Stimulated activated CD4-positive, alpha-beta T cell treated with anti-CD3 and anti-CD28 coated beads, TNF-alpha, amount 100 ng/mL, for 4 hours (primary cell): ENCODE measurements around the gene SFTPA2.
"Not testable (repeated sequence)": the region's sequence is repeated elsewhere in the genome, so short reads cannot be mapped to it uniquely, and the experiment has no call there.

Source experiments
- DNase-seq, 3 experiments: peaks; one replicate each; pipeline ENCODE4 v3.0.0-alpha.2; 2020; ENCODE audit warnings: low read depth in 3 of 3

Gene SFTPA2

DNA sequence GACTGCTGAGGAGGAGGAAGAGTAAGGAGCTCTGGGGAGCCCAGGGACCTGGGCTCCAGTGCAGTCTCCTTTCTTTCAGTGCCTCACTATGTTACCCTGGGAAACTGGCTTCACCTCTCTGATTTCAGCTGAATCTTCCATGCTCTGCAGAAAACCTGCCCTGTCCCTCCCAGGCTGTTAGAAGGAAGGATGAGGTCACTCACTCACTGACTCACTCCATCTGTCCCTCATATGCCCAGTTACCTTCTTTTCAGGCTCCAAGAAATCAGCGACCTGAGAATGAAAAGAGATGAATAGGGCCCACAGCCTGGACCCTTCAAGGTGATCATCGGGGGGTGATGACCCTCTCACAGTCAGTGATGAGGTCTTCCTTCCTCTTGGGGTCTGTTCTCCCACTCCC lies 481 bp downstream of the SFTPA2 start:
- DNase-seq = no peak

DNA sequence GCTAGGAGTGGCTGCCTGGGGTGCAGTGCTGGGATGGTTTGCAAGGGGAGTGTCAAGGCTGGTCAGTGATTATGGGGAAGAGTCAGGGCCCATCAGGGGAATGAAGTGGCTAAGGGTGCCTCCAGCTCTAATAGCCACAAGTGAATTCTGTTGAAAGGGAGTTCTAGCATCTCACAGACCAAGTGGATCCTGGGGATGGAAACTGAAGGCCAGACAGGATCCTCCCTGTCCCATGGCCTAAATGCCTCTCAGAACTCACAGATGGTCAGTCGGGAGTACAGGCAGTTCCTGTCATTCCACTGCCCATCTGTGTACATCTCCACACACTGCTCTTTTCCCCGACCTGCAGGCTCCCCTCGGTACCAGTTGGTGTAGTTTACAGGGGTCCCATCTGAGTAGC lies 3.2 kb downstream of the SFTPA2 start:
- DNase-seq = not testable (repeated sequence)

DNA sequence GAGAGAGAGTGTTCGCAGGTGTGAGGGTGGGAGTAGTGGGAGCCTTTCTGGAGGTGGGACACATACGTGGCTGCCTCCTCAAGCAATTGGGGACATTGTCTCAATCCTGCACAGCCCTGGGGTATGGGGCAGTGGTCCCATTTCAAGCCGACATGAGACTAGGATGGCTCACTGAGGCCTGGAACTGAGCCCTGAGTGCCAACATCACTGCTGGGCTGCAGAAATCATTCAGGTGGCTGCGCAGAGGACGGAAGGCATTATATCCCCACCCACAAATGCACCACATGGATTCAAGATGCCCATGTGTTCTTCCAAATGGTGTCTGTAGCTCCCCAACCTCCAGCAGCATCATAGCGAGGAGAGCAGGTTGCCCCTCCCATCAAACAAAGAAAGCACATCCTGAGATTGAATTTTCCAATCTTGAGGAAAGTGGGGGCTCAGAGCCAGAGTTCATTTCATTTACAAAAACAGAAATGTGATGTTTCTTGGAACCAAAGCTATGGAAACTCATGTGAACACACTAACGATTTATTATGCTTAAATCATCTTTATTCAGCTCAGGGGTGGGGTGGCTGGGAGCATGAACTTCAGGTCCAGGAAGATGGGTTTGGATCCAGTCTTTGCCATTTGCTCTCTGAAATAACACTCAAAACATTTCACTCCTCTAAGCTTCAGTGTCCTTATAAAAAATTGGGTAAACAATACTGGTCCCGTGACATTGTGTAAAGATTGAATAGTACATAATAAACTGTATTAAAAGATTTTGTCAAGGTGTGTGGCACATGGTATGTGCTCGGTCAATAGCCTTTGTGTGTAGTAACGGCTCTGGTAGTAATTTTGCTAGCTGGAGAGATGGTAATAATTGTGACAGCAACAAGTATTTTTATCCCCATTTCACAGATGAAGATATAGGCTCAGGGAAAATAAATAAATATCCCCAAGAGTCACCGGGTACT lies 4.6 kb downstream of the SFTPA2 start:
- DNase-seq = no peak

DNA sequence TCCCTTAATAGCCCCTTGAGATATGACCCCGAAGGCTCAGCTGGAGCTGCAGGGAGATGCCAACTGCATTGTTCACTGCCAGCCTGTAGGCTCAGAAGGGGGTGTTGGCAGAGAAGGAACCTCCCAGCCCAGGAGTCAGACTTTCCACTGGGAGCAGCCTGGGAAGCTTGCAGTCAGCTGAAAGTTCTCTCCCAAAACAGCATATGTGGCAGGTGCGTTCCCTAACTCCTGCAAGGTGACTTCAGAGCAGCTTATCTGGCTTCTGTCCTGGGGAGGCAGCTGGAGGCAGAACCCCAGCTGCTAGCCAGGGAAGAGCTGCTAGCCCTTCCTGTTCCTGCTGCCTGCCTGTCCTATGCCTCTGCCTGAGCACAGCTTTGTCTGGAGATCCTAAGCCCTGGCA lies 8.1 kb downstream of the SFTPA2 start:
- DNase-seq = no peak

DNA sequence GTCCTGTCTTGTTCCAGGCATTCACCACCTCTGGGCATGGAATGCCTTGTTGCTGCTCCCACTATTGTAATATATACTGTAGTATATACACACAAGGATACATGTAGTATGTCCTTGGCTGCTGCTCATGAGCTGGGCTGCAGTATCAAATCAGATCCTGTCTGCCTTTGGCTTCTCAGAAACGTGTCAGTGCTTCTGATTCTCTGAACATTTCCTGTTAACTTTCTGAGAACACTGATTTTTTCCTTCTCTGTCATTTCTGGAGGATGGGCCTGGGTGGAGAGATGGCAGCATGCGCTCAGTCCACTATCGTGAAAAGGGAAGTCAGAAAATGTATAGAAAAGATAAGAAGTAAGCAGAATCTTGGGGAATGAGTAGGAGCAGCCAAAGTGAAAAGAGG lies 12.2 kb downstream of the SFTPA2 start:
- DNase-seq = no peak

DNA sequence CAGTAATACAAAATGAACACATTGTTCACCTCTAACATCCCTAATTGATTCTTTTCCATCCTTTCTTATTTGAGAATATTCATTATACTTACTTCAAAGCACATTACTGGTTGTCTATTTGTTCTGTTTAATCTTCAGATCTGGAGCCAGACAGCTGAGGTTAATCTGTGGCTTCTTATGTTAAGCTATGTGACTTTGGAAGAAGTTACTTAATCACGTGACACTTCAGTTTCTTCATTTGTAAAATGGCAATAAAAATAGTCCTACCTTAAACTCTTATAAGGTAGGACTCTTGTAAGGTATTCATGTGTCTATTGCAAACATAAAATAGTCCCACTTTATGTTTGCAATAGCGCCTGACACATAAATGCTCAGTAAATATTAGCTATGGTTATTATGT lies 13.1 kb downstream of the SFTPA2 start:
- DNase-seq = not testable (repeated sequence)

DNA sequence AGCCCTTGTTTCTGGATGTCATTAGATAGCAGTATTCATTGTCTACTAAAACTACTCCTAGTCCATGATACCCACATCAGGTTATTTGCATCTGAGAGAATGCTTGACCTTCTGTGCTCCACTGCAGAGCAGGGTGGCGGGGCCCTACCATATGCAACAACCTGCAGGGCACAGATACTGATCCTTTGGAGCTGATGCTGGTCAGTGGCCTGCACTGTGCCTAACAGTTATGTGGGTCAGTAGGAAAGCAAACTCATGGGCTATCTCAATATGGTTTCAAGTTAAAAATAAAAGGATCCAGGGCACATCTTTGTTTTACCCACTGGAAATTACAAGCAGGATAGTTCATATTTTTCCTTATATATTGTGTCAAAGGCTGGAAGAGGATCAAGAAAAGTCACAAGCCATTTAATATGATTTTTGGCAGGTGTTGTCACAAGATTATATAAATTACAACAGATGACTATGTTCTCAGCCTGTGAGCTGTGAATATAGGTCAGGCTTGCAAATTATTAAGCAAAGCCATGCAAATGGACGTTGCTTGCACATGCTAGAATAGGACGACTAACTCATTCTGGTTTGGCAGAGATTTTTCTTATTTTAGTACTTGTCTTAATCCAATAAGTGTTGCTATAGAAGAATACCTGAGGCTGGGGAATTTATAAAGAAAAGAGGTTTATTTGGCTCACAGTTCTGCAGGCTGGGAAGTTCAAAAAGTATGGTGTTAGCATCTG lies 15.1 kb downstream of the SFTPA2 start:
- not testable (repeated sequence) for DNase-seq

DNA sequence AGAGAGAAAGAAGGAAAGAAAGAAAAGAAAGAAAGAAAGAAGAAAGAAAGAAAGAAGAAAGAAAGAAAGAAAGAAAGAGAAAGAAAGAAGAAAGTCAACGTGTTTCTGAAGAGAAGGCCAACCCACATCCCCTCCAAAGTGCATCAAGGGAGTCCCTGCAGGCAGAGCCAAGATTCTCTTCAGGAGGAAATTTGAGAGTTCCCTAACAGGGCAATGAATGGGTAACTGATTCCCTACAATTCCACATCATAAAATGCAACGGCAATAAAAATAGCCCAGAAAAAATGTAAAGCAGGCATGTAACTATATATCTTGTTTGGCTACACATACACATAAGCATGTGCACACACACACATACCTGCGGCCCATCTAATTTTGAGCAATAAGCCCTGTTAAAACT lies 15.8 kb downstream of the SFTPA2 start:
- not testable (repeated sequence) for DNase-seq

DNA sequence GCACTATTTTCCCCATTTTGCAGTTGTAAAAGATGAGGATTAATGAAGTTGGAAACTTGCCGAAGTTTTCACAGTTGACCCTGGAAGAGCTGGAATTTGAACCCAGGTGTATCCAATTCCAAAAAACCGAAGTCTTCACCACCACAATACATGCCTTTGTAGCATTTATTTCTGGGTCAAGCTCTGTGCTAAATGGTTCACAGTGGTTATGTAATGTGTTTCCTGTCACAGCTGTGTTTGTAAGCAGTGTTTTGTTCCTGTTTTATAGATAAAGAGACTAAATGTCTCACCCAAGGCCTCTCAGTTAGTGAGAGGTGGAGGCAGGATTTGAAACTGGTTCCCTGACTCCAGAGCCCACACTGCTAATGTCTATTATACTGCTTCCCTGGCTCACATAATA lies 17.6 kb downstream of the SFTPA2 start:
- DNase-seq = no peak

DNA sequence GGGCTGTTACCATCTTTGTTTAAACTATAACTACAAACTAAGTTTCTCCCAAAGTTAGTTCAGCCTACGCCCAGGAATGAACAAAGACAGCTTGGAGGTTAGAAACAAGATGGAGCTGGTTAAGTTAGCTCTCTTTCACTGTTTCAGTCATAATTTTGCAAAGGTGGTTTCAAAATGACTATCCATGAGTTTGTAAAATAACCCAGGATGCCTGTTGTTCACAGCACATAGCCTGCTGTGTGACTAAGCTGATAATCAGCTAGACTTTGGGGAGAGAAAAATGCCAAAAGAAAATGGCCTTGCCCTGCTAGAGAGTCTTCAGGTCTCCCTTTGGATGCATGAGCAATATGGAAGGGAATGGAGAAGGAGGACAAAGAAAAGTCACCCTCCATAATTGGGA lies 19.3 kb downstream of the SFTPA2 start:
- DNase-seq = not testable (repeated sequence)

DNA sequence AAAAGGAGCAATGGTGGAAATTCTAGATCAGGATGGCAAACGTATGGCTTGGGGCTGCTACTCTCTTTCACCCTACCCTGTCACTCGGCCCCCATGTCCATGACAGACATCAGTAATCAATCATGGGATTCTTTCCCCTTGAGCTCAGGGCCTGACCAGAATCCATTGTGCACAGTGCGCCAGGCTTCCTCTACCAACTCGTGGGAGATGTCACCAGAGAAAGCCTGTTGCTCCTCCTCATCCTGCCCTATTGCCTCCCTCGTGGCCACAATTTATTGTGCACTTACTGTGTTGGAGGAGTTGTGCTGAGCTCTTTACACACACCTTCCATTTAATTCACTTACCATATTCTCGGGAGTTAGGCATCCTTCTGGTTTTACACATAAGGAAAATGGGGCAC lies 21.9 kb downstream of the SFTPA2 start:
- DNase-seq = not testable (repeated sequence)

DNA sequence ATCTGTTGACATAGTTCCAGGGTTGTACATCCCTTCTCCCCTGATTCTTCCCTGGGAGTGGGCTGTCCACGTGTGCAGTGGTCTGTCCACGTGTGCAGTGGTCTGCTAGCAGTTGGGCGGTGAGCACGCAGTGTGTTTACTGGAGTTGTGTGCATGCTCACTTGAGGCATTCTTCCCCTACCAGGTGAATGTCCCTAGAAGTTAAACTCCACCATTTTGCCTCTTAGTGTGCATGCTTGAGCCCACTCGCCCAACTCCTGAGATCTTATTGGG lies 26.4 kb downstream of the SFTPA2 start:
- DNase-seq = not testable (repeated sequence)

DNA sequence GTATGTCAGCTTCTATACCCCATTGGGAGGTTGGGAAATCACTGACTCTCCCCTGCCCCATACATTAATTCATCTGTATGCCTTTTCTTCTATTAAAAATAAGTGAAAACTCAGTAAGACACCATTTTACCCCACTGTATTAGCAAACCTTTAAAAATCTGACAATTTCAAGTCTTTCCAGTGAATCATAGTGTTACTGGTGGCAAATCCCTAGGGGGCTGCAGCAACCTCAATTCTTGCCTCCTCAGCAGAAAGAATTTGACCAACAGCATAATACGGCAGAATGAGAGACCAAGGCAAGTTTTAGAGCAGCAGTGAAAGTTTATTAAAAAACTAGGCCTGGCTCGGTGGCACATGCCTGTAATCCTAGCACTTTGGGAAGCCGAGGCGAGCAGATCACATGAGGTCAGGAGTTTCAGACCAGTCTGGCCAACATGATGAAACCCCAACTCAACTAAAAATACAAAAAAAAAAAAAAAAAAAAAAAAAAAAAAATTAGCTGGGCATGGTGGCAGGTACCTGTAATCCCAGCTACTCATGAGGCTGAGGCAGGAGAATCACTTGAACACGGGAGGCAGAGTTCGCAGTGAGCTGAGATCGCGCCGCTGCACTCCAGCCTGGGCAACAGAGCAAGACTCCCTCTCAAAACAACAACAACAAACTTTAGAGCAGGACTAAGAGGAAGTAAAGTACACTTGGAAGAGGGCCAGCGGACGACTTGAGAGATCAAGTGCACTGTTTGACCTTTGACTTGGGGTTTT lies 26.9 kb downstream of the SFTPA2 start:
- not testable (repeated sequence) for DNase-seq

DNA sequence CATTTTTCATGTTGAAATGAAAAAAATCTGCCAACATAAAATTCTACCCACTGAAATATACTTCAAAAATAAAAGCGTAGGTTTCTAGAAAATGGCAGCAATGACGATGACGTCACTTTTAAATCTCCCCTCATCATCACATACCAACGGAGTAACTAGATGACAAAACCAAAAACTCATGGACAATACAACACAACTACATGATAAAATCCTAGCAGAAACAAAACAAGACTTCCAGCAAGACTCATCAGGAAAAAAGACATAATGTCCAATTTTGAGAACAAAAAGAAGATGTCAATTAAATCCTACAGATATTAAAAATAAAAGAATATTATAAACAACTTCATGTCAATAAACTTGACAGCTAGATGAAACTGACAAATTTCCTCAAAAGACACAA lies 31.9 kb downstream of the SFTPA2 start:
- DNase-seq = not testable (repeated sequence)

DNA sequence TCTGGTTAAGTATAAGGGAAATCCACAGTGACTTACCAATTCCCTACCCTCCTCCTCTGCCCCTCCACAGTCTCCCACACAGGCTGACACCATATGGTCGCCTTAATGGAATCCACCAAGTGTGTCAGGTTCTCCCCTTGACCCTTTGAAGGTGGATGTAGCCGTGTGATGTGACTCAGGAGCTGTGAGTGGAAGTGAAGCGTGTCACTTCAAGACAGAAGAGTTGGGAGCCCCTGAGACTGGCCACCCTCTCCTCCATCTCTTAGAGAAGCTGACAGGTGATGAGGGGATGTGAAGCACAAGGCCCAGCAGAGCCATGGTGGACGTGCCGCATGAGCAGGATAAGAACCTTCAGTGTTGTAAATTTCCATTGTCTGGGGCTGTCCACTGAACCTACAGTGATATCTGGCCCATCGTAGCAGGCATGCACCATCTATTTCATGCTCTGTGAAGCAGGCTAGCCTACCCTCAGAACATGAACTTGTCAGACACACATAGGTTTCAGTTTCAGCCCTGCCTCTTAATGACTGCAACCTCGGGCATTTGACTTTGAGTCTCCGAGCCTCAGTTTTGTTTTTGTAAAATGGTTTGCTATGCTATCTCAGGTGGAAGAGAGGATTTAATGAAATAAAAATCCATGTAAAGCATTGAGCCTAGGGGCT lies 35.0 kb downstream of the SFTPA2 start:
- not testable (repeated sequence) for DNase-seq

DNA sequence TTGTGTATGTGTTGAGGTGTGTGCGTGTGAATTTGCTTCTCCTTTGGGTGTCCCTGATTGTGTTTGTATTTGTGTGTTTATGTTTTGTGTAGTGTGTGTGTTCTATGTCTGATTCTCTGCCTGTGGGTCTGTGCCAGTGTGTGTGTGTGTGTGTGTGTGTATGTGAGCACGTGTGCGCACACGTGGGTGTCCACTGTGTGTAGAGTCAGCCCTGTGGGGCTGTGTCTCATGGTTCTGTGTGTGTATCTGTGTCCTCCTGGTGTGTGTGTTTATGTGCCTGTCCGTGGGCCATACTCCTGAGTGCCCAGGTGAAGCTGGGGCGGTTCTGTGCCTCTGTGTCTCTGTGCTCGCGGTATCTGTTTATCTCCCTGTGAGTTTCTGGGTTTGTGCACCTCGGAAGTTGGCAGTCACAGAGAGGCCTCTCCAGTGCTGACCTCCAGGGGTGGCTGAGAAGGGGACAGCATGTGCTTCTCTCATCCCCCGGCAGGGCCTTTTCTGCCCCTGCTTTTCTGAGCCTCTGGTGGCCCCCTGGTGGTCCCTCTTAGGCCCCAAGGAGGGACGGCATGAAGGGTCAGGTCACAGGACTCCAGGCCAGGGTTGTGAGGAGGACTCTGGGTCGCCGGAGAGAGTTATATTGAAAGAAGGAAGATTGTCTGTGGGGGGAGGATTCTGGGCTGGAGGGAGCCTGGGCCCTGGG lies 36.9 kb downstream of the SFTPA2 start:
- DNase-seq = not testable (repeated sequence)

DNA sequence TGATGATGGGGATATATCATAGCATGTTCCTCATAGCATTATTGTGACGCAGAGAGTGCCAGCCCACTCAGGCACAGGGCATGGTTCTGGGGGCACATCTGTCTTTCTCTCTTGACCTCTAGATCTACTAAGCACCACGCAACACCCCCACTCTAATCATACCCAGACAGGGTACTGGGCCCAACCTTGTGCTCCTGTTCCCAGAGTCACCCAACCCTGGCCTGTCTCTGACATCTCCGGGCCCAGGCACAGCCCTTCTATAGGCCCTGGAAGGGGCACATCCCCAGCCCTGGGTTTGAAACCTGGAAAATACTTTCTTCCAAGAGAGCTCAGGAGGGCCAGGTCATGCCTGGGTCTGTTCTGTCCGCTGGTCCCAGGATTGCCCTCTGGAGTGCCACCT lies 37.7 kb downstream of the SFTPA2 start:
- DNase-seq = not testable (repeated sequence)

DNA sequence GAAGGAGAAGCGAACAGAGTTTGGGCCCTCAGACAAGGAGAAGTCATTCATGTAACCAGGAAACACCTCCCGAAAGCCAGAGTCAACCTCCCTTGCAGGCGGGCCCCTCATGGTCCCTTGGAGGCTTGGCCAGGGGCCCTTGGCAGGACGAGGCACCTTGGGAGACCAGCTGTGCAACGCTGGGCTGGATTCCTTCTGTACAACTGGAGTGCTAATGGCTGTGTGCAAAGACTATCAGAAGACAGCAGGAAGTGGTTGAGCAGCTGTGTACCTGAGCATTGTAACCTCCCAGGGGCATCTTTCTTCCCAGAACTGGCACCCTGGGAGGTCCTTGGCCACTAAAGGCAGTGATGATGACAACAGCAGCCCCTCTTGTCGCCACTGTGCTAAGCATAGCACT lies 38.5 kb downstream of the SFTPA2 start:
- not testable (repeated sequence) for DNase-seq

DNA sequence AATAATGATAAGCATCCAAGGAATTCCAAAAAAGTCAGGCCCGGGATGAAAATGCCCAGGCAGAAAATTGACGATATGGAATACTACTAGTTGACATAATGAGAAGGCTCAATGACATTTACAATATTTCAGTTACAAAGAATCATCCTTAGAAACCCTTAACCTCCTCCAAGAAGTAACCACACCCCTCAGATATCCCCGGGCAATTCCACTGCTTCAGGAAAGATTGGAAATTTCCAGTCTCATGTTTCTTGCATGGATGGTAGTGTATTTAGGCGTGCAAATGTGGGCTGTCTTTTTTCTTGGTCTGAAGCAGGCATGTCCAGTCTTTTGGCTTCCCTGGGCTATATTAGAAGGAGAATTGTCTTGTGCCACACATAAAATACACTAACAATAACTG lies 42.6 kb downstream of the SFTPA2 start:
- not testable (repeated sequence) for DNase-seq

DNA sequence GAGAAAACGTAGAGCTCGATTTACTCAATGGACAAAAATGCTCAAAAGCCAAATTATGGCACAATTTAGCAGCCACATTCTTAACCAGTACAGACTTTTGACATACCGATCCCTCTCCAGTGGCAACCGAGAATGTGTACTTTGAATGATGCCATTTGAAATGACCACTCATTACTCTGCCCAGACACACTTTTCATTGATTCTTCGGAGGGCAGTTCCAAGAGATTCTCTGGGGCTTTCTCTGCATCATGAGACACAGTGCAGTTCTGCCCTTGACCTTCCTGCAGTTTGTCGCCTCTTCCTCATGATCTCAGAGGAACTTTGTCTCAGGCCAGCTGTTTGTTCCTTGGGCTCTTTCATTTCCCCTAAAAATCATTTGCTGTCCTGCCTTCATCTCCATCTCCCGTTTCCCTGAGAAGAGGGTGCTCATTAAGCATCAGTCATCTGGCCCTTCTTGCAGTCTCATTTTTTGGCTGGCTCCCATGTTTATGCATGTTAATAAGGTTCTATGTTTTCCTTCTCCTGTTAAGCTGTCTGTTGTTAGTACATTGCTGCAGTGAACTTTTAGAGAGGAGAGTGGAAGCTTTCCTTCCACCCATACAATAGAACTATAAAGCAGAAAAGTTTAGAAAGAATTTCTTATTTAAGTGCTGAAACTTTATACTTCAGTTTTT lies 43.5 kb downstream of the SFTPA2 start:
- DNase-seq = not testable (repeated sequence)
